ENCODE results near the gene BCORL1. TPM values are rescaled to one million over a fixed set of nuclear protein-coding genes. Genes with fewer than 3 reads are reported as not detected.

BCORL1 gene
- total RNA-seq, 2 experiments from 2014 or later = 1.7 to 5.4 TPM

DNA sequence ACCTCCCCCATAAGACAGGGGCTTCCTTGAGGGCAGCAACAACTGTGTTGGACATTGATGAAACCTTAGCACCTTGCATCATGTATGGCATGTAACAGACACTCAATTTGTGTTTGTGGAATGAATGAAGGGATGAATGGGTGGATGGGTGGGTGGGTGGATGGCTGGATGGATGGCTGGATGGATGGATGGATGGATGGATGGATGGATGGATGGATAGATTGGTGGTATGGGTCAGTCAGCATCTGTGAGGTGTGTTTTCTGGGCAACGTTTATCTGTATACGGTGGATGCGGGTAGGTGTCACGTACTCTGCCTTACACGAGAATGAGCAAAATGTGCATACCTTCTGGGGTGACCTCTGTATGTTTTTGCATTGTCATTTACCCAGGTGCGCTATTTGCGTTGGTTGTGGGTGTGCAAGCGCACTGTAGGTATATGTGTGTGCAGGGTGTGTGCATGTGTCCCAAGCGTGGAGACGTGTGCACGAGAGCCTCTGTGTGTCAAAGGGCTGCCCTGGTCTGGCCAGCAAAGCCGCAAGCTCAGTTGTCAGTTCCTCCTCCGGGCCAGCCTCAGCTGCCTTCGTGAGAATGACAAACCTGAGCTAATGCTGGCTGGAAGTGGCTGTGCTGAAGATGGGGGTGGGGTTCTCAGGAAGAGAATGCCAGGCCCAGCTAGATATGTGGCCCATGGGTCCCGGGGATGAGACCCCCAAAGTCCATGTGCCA lies 101.4 kb downstream of the BCORL1 start:
- POLR2A ChIA-PET = interaction anchor here (0.5 to 0.8 kb wide), 2 partner anchors 21 to 38 kb away, joined by 3 read pairs; no protein-coding TSS in a partner anchor
- peak overlapping the region; percentile 56 for H3K4me3 ChIP-seq (ENCODE audit: low read depth, low read length, poor library complexity, severe bottlenecking)
- BruUV-seq (replicated peaks) = no TSS peak

DNA sequence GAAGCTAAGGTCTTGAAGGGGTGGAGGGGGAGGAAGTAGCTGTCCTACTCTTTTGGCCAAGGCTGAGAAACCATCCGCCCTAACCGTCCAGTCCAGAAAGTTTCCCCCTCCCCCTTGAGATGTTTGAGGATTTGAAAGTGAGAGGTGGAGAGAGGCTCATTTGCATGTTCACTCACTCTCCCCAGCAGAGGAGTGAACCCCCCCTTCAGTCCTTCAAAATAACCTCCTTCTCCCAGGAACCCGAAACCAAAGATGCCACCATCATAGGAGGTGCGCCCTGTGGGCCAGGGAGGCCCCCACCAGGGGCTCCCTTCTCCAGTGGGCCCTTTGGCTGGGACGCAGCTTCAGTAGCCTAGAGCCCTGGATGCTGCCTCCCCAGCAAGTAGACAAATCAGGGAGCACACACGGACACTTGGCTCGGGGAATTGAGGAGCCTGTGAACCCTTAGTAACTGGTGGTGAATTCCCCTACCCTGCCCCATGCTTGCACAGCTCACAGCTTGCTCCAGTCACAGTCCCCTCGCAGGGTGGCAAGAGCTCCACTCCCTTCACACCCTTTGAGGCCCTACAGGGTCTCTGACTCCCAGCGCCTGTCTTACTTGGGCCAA lies 102.3 kb downstream of the BCORL1 start:
- intact Hi-C loops (cut with micrococcal nuclease; ENCODE audit: unreplicated experiment) = loop anchor here (1.0 to 10.0 kb wide), 2 partner anchors 26 to 310 kb away; partner anchors contain the start of genes ELF4 and SASH3
- ChIA-PET CTCF (ENCODE audit: unreplicated experiment) (interaction anchor here (1.0 to 1.1 kb wide), 4 partner anchors 25 to 86 kb away, joined by 3 to 5 read pairs (median 4); partner anchors contain the start of gene AIFM1), POLR2A (interaction anchor here (0.6 to 0.8 kb wide), 4 partner anchors 37 to 89 kb away, joined by 3 to 5 read pairs (median 4); no protein-coding TSS in a partner anchor)
- H4K20me1 ChIP-seq (ENCODE audit: insufficient read depth, low read length) = no peaks in the 10 kb centered on the region
- peak; percentile 73 for DNase-seq (ENCODE audit: low spot score)
- peaks cover 81% of the 10 kb centered on the region for H3K4me1 ChIP-seq (ENCODE audit: insufficient read depth, low read length, poor library complexity, severe bottlenecking)
- no peaks in the 10 kb centered on the region for H3K9me3 ChIP-seq (ENCODE audit: low read length)
- H3K79me2 ChIP-seq (ENCODE audit: insufficient read depth, low read depth, low read length) = peaks cover 45% of the 10 kb centered on the region; the same call in 1 of the 2 replicates
- H3K4me2 ChIP-seq (ENCODE audit: low read length) = peak overlapping the region; percentile 84
- H3K36me3 ChIP-seq (ENCODE audit: insufficient read depth, low read length) = peaks cover 3% of the 10 kb centered on the region; the same call in 1 of the 2 replicates
- TF ChIP-seq EZH2phosphoT487 (IDR thresholded peaks at IDR 0.05; ENCODE audit: borderline replicate concordance, low read depth, low read length) = no peak
- TF ChIP-seq, protein P1, sequence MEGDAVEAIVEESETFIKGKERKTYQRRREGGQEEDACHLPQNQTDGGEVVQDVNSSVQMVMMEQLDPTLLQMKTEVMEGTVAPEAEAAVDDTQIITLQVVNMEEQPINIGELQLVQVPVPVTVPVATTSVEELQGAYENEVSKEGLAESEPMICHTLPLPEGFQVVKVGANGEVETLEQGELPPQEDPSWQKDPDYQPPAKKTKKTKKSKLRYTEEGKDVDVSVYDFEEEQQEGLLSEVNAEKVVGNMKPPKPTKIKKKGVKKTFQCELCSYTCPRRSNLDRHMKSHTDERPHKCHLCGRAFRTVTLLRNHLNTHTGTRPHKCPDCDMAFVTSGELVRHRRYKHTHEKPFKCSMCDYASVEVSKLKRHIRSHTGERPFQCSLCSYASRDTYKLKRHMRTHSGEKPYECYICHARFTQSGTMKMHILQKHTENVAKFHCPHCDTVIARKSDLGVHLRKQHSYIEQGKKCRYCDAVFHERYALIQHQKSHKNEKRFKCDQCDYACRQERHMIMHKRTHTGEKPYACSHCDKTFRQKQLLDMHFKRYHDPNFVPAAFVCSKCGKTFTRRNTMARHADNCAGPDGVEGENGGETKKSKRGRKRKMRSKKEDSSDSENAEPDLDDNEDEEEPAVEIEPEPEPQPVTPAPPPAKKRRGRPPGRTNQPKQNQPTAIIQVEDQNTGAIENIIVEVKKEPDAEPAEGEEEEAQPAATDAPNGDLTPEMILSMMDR (conservative IDR thresholded peaks at IDR 0.05; ENCODE audit: low read length) = no peak
- H3K4me3 ChIP-seq (ENCODE audit: low read depth, low read length, poor library complexity, severe bottlenecking) = peak overlapping the region; percentile 56
- no peak overlapping the region for H2AFZ ChIP-seq (ENCODE audit: low read length)
- peak overlapping the region; percentile 93 for H3K27ac ChIP-seq (ENCODE audit: low read depth, low read length, poor library complexity, severe bottlenecking)
- no peaks in the 10 kb centered on the region for H3K9me2 ChIP-seq (ENCODE audit: insufficient read depth, low read length)
- BruUV-seq (replicated peaks) = no TSS peak

More for the DNA sequence above, 101.4 kb downstream of the BCORL1 start:
- H4K20me1 ChIP-seq (ENCODE audit: insufficient read depth, low read length) = no peaks in the 10 kb centered on the region
- H3K9me2 ChIP-seq (ENCODE audit: insufficient read depth, low read length) = no peaks in the 10 kb centered on the region
- H3K79me2 ChIP-seq (ENCODE audit: insufficient read depth, low read depth, low read length) = peaks cover 41% of the 10 kb centered on the region; the same call in 1 of the 2 replicates
- TF ChIP-seq EZH2phosphoT487 (IDR thresholded peaks at IDR 0.05; ENCODE audit: borderline replicate concordance, low read depth, low read length) = no peak
- TF ChIP-seq, protein P1 (conservative IDR thresholded peaks at IDR 0.05; ENCODE audit: low read length) = no peak
- H3K27ac ChIP-seq (ENCODE audit: low read depth, low read length, poor library complexity, severe bottlenecking) = peak overlapping the region; percentile 93
- peaks cover 76% of the 10 kb centered on the region for H3K4me1 ChIP-seq (ENCODE audit: insufficient read depth, low read length, poor library complexity, severe bottlenecking)
- peaks cover 7% of the 10 kb centered on the region; the same call in 1 of the 2 replicates for H3K36me3 ChIP-seq (ENCODE audit: insufficient read depth, low read length)
- intact Hi-C loops (cut with micrococcal nuclease; ENCODE audit: unreplicated experiment) = loop anchor here (2.0 to 10.0 kb wide), 2 partner anchors 83 to 309 kb away; partner anchors contain the start of gene SASH3
- CTCF ChIA-PET (ENCODE audit: unreplicated experiment) = interaction anchor here (1.0 to 1.1 kb wide), 4 partner anchors 26 to 87 kb away, joined by 3 to 5 read pairs (median 4); partner anchors contain the start of gene AIFM1
- peak overlapping the region; percentile 84 for H3K4me2 ChIP-seq (ENCODE audit: low read length)
- no peaks in the 10 kb centered on the region for H3K9me3 ChIP-seq (ENCODE audit: low read length)
- peak; percentile 49 for DNase-seq (ENCODE audit: low spot score)
- no peak overlapping the region for H2AFZ ChIP-seq (ENCODE audit: low read length)

All from OCI-LY7 (cell line).